Measurements from ENCODE around the gene GADL1.

The GADL1 gene, protein sequence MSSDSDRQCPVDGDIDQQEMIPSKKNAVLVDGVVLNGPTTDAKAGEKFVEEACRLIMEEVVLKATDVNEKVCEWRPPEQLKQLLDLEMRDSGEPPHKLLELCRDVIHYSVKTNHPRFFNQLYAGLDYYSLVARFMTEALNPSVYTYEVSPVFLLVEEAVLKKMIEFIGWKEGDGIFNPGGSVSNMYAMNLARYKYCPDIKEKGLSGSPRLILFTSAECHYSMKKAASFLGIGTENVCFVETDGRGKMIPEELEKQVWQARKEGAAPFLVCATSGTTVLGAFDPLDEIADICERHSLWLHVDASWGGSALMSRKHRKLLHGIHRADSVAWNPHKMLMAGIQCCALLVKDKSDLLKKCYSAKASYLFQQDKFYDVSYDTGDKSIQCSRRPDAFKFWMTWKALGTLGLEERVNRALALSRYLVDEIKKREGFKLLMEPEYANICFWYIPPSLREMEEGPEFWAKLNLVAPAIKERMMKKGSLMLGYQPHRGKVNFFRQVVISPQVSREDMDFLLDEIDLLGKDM

DNA sequence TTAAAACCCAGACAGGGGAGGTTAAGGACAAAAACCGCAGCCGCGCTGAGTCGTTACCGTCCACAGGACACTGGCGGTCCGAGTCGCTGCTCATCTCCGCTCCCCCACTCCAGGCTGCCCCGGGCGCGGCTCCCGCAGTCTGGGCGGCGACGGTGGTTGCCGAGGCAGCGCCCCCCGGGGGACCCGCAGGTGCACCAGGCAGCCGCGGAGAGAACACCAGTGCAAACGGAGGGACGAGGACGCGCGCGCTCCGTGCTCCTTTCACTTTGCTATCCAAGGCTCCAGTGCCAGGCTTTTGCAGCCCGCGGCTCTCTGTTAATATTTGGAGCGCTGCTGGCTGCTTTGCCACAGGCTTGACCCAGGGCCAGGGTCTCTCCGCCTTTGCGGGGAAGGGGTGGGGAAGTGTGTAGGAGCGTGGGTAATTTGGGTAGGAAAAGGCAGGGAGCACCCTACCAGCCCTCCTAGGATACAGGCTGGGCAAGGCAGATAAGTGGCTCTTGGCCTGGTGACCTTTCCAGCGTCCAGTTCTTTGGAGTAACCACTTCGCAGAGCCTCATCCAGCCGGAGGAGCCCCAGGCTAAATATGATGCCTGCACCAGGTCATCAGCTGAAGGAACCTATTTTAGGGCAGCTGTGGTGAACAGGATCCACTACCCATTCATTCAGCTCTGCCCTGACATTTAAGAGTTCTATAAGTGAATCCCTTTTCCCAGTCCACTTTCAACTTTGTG, at the start of gene GADL1:
GADL1 (minus strand) TSS at position 141 of the 731 bp plus-strand sequence; CDS start at position 94, 47 bp downstream.
- no peak for DNase-seq (ENCODE audit: low read depth, low spot score)

DNA sequence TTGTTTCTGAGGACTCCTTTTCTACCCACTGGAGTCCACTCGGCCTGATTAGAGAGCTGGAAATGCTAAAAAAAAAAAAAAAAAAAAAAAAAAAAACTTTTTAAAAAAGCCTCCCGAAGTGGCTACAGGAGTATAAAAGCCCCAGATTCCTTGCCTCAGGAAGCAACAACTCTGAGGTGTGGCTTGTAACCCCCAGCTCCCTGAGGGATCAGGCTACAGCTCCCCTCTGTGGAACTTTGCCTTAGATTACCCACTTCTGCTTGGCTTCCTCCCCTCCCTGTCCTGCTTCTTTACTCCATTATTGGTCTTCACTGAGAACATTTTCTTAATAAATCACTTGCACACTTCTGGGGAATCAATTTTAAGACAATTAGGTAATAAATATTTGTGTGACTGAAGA, 49.7 kb upstream of the GADL1 start:
- DNase-seq (ENCODE audit: low read depth, low spot score) = no peak

DNA sequence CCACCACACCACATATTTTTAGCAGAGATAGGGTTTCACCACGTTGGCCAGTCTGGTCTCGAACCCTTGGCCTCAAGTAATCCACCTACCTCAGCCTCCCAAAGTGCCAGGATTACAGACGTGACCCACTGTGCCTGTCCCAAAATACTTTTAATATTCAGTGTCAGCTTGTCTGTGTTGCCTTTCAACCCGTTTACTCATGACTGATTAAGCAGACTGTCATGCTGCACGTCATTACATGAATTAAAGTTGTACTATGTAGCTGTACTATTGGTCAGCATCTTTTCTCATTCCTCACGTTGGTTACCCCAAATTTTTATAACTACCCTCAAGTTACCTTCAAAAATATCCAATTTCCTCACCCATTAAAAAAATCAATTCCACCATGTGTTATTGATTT, 48.7 kb upstream of the GADL1 start:
- DNase-seq (ENCODE audit: low read depth, low spot score) = no peak

DNA sequence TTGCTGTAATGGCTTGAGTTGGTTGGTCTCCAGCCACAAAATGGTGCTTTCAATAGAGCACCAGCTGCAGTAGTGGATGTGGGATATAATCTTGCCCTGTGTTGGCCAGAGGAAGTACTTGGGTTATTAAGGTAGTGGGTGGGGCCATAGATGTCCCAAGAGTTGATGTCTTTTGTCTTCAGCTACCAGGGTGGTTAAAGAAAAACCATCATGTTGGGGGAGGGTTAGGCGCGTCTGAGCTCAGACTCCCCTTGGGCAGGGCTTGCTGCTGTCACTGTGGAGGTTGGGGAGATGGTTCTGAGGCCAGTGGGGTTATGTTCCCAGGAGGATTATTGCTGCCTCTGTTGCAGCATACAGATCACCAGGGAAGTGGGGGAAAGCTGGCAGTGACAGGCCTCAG, 46.9 kb upstream of the GADL1 start:
- DNase-seq (ENCODE audit: low read depth, low spot score) = no peak

DNA sequence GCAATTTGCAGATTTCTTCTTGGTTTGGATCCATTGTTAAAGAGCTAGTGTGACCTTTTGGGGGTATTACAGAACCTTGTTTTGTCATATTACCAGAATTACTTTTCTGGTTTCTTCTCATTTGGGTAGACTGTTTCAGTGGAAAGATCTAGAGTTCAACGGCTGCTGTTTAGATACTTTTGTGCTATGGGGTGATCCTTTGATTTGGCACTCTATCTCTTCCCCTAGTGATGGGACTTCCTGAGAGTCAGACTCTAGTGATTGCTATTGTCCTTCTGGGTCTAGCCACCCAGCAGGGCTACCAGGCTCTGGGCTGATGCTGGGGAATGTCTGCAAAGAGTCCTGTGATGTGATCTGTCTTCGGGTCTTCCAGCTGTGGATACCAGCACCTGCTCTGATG, 46.3 kb upstream of the GADL1 start:
- no peak for DNase-seq (ENCODE audit: low read depth, low spot score)

DNA sequence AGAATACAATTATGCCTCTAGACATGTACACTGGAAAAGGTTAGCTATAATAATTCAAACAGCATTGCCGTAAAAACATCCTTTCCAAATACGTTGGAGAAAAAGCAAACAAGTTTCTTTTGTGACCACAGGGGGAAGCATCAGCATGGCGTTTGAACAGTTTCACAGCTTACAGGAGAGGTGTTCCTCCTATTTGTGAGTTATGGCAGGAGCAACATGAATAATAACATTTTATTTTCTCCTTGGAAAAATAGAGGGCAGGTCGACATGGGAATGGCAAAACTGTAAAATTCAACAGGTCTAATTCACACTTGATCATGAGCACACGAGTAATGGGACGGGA, 39.7 kb upstream of the GADL1 start:
- DNase-seq (ENCODE audit: low read depth, low spot score) = no peak

DNA sequence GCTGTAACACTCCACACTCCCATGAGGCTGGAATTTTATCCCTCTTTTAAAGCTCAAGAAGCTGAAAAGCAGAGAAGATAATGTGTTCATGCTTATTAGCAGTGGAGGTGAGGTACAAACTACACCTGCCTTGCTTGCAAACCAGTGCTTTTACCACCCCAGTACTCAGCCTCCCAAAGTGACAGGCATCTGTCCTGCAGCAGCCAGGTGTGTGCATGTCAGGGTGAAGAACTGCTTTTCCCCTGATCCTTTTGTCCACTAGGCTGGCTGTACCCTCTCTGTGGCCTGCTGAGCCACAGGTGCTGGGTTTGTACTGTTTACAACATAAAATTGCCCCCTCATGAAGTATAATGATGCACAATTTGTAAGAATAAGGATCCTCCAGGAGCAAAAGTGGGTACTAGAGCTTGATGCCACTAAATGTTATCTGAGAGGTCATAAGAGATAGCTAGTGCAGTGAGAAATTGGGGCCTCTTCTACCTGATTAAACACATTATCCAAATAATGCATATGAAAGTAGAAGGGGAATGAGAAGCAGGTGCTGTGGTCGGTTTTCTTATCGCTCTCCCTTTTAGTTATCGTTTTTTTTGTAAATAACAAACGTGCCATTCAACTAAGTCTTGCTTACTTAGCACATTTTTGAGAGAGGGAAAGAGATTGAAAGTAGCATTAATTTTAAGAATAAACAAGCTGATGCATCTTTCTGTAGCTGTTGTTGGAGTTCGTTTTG, 39.2 kb upstream of the GADL1 start:
- no peak for DNase-seq (ENCODE audit: low read depth, low spot score)

DNA sequence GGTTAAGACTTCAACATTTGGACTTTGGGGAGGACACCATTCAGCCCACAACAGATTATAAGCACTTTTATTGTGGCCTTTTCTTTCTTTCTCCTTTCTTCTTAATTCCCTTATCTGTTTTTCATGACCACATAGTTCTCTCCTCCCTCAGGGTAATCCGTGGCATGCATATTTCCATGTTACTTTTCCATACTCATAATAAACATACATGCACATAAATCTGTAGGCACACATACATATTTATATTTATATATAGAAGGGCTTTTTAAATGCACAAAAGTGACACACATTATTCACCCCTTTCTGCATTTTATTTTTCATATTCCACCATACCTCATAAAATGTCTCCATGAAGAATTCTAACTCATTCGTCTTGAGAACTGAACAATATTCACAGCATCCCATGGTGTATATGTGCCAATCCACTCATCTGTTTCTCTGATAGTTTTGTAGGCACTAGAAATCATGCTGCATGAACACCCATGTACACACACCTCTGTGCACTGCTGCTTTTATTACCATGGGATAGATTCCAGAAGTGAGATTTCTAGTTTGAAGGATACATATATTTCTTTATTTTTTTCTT, 38.1 kb upstream of the GADL1 start:
- DNase-seq (ENCODE audit: low read depth, low spot score) = no peak

DNA sequence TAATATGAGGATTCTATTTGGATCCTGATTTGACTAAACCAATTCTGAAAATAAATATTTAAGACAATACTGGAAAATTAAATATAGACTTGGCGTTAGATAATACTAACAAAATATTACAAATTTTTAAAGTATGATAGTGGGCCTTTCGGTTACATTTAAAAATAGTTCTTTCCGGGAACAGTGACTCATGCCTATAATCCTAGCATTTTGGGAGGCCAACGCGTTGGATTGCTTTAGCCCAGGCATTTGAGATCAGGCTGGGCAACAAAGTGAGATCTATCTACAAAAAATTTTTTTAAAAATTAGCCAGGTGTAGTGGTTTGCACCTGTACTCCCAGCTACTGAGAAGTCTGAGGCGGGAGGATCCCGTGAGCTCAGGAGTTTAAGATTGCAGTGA, 30.3 kb upstream of the GADL1 start:
- DNase-seq (ENCODE audit: low read depth, low spot score) = no peak

DNA sequence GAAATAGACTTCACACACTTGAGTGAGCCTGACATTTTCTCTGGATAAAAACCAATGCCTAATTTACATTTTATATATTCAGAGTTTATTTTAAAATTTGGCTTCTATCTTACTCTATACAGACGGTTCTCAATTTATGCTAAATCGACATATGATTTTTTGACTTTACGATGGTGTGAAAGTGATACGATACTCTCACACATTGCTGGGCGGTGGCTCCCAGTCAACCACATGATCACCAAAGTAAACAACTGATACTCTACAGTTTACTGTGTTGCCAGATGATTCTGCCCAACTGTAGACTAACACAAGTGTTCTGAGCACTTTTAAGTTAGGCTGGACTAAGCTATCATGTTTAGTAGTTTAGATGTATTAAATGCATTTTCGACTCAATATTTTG, 25.1 kb upstream of the GADL1 start:
- DNase-seq (ENCODE audit: low read depth, low spot score) = no peak

DNA sequence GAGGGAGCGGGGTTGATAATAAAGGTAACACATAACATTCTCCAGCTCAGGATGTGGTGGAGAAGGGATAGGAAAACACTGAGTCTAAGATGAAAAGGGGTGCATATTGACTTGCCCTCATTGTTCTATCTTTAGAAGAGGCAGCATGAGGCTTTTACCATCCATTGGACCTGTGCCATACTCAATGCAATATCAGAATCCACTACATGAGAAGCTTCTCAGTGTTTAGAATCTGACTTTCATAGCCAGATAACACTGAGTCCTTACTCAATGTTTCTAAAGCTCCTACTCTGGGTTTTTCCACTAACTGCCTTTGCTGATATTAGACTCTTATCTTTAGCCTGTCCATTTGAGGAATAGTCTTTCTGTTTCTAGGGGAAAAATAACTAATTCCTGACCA, 24.3 kb upstream of the GADL1 start:
- no peak for DNase-seq (ENCODE audit: low read depth, low spot score)

DNA sequence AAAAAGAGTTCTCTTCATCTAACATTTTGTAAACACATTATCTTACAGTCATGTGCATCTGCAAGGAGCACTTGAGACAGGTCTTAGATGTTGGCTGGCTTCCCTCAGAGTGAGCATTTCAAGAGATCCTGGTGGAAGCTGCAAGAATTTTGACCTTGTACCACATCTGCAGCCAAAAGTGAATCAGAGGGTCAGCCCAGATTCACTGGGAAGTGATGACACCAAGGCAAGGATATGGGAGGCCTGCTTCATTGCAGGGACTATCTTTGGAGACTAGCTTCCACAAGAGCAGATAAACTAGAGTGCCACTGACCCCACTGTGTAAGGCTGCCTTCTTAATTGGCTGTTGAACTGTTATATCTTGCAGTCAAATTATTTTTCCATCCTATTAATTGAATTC, 21.3 kb upstream of the GADL1 start:
- DNase-seq (ENCODE audit: low read depth, low spot score) = no peak

DNA sequence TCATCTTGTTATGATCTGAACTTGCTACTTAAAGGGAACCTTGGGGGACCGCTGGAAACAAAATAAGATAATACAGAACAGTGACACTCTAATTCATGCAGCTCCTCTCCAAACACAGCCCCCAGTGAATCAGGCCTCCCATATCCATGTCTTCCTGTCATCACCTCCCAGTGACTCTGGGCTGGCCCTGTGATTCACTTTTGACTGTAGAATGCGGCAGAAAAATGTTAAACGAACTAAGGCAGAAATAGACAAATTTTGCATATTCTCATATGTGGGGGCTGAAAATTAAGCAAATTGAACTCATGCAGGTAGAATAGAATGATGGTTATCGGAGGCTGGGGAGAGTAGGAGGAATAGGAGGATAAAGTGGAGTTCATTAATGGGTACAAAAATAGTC, 20.2 kb upstream of the GADL1 start:
- no peak for DNase-seq (ENCODE audit: low read depth, low spot score)

DNA sequence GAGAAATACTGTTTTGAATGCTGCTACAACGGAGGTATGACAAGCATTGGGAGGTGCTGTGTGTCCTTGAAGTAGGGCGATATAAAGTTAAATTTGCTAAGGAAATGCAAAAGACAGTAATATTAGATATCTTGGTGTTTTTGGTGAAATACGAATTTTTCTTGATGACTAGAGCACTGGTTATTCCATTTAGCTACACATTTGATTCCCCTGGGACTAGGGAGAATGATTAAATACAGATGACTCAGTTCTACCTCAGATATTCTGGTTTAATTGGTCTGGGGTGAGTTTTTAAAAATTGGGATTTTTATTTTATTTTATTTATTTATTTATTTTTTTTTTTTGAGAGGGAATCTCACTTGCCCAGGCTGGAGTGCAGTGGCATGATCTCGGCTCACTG, 18.7 kb upstream of the GADL1 start:
- no peak for DNase-seq (ENCODE audit: low read depth, low spot score)

DNA sequence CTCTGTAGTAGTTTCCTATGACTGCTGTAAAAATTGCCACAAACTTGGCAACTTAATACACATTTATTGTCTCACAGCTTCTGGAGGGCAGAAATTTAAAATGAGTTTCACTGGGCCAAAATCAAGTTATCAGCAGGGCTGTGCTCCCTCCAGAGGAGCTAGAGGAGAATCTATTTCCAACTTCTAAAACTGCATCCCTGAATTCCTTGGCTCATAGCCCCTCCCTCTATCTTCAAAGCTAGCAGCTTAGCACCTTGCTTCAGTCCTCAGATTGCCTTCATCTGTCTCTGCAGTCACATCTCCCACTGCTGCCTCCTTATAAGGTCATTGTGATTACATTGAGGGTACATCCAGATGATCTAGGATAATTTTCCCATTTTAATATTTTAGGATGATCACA, 17.8 kb upstream of the GADL1 start:
- DNase-seq (ENCODE audit: low read depth, low spot score) = no peak

DNA sequence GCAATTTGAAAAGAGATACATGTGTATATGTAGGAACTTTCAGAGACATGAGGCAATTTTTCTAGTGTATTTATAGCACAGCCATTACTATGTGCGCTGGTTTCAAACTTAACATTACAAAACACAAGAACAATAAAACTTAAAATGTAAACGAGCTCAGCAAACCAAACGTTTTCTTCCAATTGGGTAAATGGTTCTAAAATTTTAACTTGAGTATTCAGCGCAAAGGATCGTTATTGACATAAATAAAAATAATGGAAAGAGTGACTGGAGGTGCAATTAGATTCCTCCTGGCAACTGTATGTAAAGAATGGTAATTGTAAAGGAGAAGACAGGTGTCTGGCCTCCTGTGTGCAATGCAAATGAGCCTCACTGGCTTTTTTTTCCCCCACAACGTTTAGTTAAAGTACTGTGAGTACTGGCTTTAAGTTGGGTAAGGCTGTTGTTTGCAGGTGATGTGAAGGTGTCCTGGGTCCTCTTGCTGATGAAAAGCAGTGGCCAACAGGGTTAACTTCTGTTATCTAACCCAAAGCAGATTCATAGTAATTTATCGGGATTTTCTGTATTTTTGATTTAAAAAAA, 14.1 kb upstream of the GADL1 start:
- DNase-seq (ENCODE audit: low read depth, low spot score) = no peak

DNA sequence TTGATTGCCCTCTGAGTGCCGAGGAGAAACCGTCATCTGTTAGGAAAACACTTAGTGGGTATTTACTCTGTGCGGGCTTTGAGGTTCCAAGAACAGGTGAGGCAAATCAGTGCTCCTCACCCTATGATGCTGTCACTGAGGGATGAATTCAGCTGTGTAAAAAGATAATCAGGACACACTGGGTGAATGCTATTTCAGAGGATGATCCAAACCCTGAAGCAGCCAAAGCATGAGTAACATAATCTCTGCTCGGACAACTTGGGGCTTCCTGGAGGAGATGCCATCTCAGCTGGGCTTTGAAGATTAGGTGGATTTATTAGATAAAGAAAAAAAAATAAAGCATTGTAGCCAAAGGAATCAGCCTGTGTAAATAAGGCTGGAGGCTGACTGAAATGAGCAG, 10.5 kb upstream of the GADL1 start:
- no peak for DNase-seq (ENCODE audit: low read depth, low spot score)

DNA sequence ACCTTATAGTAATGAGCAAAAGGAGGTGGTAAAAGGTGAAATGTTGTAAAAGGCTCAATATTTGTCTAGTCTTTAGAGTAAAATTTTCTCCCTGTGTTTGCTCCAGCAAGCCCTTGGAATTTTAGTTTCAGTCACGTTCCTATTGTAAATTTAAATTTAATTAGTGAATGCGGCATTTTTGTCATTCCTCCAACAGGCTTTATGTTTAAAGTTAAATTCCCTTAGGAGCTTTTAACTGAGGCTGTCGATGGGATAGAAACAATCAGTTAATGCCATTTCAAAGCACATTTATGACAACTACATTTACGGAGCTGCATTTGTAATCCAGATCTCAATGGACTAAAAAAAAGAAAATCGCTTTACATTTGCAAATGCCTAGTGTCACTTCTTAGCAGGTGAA, 868 bp upstream of the GADL1 start:
- DNase-seq (ENCODE audit: low read depth, low spot score) = no peak

DNA sequence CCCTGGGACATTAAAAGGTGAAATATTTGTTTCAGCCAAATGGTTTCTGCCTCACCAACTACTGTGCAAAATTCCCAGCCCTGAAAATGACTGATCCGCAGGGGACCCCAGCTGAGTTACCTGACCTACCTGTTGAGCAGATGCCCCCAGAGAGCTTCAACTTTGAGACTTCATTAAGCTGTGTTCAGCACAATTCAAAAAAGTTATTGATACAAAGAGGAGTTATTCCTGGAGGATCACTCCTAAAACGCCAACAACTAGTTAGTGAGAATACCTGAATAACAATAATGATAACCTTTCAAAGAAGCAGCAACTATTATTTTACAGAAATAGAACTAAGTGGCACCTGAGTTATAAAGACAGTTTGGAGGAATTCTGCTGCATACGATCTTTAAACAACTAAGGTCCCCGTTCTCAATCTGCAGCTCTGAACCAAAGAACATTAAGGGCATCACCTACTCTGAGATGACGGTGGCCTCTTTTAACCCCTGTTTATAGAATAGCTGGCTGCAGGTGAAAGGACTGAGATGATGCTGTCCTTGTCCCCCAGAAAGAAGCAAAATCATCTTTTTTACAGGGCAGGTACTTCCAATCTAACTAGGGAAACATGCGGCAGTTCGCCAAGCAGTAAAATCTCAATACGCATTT, 659 bp downstream of the GADL1 start:
- DNase-seq (ENCODE audit: low read depth, low spot score) = no peak

DNA sequence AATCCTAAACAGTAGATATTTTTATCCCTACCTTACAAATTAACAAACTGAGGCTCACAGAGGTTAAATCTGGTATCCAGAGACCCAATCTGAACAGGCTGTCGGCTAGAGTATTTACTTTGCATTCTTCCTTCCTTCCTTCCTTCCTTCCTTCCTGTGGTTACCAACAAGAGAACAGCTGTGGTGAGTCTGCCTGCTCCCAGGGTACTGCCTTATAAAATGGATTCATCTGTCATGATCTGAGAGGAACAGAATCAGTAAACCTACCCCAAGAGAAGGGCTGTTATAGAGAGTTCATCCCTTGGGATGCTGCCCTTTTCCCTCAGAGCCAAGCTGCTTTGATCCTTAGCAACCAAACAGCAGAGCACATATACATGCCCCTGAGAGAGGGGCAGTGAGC, 3.6 kb downstream of the GADL1 start:
- DNase-seq (ENCODE audit: low read depth, low spot score) = no peak

DNA sequence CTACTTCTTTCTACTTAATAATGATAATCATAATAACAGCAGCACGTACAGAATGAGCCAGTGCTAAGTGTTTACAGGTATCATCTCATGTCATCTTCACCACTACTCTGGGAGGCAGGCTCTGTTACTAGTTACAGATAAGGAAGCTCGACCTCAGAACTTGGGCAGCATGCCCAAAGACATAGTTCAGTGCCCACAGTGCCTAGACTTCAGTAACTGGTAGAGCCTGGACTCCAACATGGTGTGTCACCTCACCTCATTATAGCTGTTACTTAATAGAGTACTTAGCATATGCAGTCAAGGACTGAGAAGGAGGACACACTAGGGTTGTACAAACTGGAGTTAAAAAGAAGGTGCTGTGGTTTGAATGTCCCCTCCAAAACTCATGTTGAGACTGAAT, 7.6 kb downstream of the GADL1 start:
- DNase-seq (ENCODE audit: low read depth, low spot score) = no peak
